OCI-LY3 (cell line): Measurements from ENCODE around the gene INPP5K.

Experiments used
- EZH2phosphoT487 ChIP-seq: fragments of 200-600 bp; shearing (Covaris generic); IDR thresholded peaks from 2 replicates; pipeline ENCODE4 v1.6.1; 2018; ENCODE audit warnings: antibody characterized with exemption, mixed run types, low read depth
- TF ChIP-seq, protein P1 (sequence below): fragments of 200-600, 300-600 bp; sonication (generic); IDR thresholded peaks from 2 replicates; pipeline ENCODE4 v1.5.1; 2014; ENCODE audit warnings: antibody characterized with exemption, low read length, low read depth

DNA sequence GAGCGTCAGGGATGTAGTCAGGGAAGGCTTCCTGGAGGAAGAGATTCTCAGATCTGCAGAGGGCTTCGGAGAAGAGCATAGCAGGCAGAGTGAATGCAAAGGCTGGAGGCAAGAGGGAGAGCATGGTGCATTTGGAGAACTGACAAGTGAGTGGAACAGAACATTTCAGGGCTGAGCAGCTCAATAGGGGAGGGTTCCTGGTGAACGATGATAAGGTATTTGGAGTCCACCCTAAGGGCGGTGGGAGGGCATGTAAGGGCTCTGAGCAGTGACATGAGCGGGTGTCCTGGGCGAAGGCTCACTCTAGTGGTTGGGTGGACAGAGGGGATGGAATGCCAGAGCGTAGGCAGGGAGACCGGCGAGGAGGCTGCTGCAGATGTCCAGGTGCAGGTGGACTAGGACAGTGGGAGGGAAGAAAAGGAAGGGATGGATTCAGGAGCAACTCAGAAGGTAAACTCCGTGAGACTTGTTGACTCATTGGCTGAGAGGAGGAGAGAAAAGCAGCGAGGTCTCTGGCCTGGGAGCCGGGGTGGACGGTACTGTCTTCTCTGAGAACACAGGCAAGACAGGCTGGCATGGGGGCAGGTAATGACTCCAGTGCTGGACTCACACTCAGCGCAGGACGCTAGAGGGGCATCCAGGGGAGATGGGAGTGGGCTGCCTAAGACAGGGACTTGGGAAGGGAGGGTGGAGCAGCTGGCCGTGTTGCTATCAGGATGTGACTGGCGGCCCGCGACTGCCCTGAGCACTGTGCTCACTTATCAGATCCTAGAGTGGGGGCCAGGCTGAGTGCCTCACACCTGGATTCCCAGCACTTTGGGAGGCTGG lies 47.6 kb upstream of the INPP5K start:
- TF ChIP-seq, protein P1, sequence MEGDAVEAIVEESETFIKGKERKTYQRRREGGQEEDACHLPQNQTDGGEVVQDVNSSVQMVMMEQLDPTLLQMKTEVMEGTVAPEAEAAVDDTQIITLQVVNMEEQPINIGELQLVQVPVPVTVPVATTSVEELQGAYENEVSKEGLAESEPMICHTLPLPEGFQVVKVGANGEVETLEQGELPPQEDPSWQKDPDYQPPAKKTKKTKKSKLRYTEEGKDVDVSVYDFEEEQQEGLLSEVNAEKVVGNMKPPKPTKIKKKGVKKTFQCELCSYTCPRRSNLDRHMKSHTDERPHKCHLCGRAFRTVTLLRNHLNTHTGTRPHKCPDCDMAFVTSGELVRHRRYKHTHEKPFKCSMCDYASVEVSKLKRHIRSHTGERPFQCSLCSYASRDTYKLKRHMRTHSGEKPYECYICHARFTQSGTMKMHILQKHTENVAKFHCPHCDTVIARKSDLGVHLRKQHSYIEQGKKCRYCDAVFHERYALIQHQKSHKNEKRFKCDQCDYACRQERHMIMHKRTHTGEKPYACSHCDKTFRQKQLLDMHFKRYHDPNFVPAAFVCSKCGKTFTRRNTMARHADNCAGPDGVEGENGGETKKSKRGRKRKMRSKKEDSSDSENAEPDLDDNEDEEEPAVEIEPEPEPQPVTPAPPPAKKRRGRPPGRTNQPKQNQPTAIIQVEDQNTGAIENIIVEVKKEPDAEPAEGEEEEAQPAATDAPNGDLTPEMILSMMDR = no peak
- TF ChIP-seq EZH2phosphoT487 = no peak
